CD4-positive, alpha-beta T cell (primary cell): ENCODE data around the gene KLHDC8B. TPM values are rescaled to one million over a fixed set of nuclear protein-coding genes. Genes with fewer than 3 reads are reported as not detected.

Experiments used
- ATAC-seq: fragments of 200-7000 bp; cut with Tn5 transposase; one replicate; pipeline ENCODE4 v1.10.0; 2022; ENCODE audit warnings: mild to moderate bottlenecking; ENCODE audit not compliant: poor library complexity
- CTCF ChIA-PET: fragments of 350-600 bp; sonication (Branson Sonifier 250); formaldehyde crosslinking; loops from one replicate; lab custom pipeline; 2021; ENCODE audit warnings: antibody characterized with exemption, inconsistent platforms; lab: Charles Lee
- POLR2A ChIA-PET: fragments of 350-600 bp; sonication (Branson Sonifier 250); formaldehyde crosslinking; loops from one replicate; lab custom pipeline; 2021; ENCODE audit warnings: antibody characterized with exemption, inconsistent platforms; lab: Charles Lee
- DNase-seq, 14 experiments: peaks; one replicate each; pipeline ENCODE4 v3.0.0-alpha.2; 2013 to 2020; ENCODE audit warnings: mixed read lengths in 2 of 14
- H3K27ac ChIP-seq, 2 donors: one replicate each; pipeline versions ENCODE4 v1.5.1 to v1.7.0; 2013; ENCODE audit warnings: low read length in 2 of 2, low read depth in 1 of 2, mild to moderate bottlenecking in 1 of 2
- H3K27me3 ChIP-seq, 2 experiments: 1 replicate in 1 of 2; 2 replicates in 1 of 2; pipeline versions ENCODE4 v1.6.1 to v1.7.0; 2013; ENCODE audit warnings: low read length in 2 of 2, control low read depth in 1 of 2, mild to moderate bottlenecking in 1 of 2, moderate library complexity in 1 of 2; ENCODE audit not compliant: insufficient read depth in 2 of 2, control insufficient read depth in 1 of 2
- H3K36me3 ChIP-seq: one replicate; pipeline ENCODE4 v1.6.1; 2013; ENCODE audit warnings: low read length, control low read depth; ENCODE audit not compliant: insufficient read depth
- H3K4me1 ChIP-seq: one replicate; pipeline ENCODE4 v1.6.1; 2013; ENCODE audit warnings: low read length, control low read depth; ENCODE audit not compliant: insufficient read depth
- H3K4me3 ChIP-seq: one replicate; pipeline ENCODE4 v1.5.1; 2013; ENCODE audit warnings: mild to moderate bottlenecking, low read length, moderate library complexity
- H3K9me3 ChIP-seq, 2 experiments: 1 replicate in 1 of 2; 2 replicates in 1 of 2; pipeline versions ENCODE4 v1.6.1 to v1.7.0; 2013; ENCODE audit warnings: low read length in 2 of 2, mild to moderate bottlenecking in 2 of 2, control low read depth in 1 of 2, moderate library complexity in 1 of 2; ENCODE audit not compliant: control insufficient read depth in 1 of 2, insufficient read depth in 1 of 2
- H3K27ac Mint-ChIP-seq: one replicate; pipeline ENCODE4 v1.8.0; 2020; ENCODE audit warnings: mixed read lengths
- H3K27me3 Mint-ChIP-seq: one replicate; pipeline ENCODE4 v1.8.0; 2021; ENCODE audit warnings: mixed read lengths
- H3K36me3 Mint-ChIP-seq: one replicate; pipeline ENCODE4 v1.8.0; 2021; ENCODE audit warnings: low read depth, mixed read lengths
- H3K4me1 Mint-ChIP-seq: one replicate; pipeline ENCODE4 v1.8.0; 2021; ENCODE audit warnings: low read depth, mixed read lengths
- H3K4me3 Mint-ChIP-seq: one replicate; pipeline ENCODE4 v1.8.0; 2020; ENCODE audit warnings: mild to moderate bottlenecking, mixed read lengths
- H3K9me3 Mint-ChIP-seq: one replicate; pipeline ENCODE4 v1.8.0; 2020; ENCODE audit warnings: mixed read lengths
- CTCF ChIP-seq: fragments of 200-600 bp; IDR thresholded peaks from one replicate; pipeline ENCODE4 v1.8.0; 2022; ENCODE audit warnings: antibody characterized with exemption, mild to moderate bottlenecking
- intact Hi-C, 2 experiments: fragments of 100-400 bp; cut with DNase I in 1 of 2; cut with micrococcal nuclease in 1 of 2; formaldehyde crosslinking; loops; one replicate each; pipeline versions ENCODE4 v1.15.1 to v1.9.0; 2023 to 2025; cut with DNase I, micrococcal nuclease
- total RNA-seq, 174 experiments: library from RNA in 2 of 174; stranded (reverse) in 2 of 174; gene quantifications; one replicate each; pipeline ENCODE4 v1.2.3 and lab custom pipeline; 2021 to 2026

The KLHDC8B gene
- total RNA-seq, 2 experiments from 2014 or later: 1.2 to 1.6 TPM

DNA sequence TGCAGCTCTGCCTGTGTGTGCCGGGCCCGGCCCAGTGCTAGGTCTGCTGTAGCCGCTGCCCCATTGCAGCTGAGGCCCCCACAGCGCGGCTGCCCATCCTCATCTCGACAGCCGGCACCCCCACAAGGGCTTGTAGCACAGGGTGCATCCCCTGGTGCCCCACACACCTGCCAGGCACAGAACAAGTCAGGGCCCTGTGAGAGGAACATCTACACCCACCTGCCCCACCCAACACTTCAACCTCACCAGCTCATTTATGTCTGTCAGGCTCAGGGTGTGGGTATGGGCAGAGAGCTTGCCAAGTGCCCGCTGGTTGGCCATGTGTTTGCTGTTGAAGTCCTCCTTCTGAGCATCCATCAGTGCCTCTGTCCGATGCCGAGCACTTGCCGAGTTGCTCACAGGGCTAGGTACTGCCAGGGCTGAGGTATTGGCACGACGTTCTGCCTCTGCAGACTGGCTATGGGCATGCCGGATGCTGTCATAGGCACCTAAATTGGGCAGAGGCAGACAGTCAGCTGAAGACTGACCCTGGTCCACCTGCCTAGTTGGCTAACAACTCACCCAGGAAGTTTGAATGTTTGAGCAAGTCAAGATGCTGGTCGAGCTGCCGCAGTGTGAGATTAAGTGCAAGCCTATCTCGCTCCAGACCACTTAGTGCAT lies 48.4 kb upstream of the KLHDC8B start:
- H3K36me3 Mint-ChIP-seq: peaks cover 14% of the 10 kb centered on the region
- peak overlapping the region; percentile 51 for H3K4me3 Mint-ChIP-seq
- H3K9me3 Mint-ChIP-seq: no peaks in the 10 kb centered on the region
- H3K27ac ChIP-seq: no peak overlapping the region
- CTCF ChIA-PET: no interaction called here
- intact Hi-C loops: loop anchor here in 1 of 2 experiments (1.0 to 10.0 kb wide), 3 partner anchors 37 to 552 kb away; partner anchors contain the start of genes APEH and NDUFAF3
- peaks cover 23% of the 10 kb centered on the region for H3K4me1 Mint-ChIP-seq
- no peak for TF ChIP-seq CTCF
- POLR2A ChIA-PET: no interaction called here
- H3K27me3 Mint-ChIP-seq: no peaks in the 10 kb centered on the region
- no peak overlapping the region for H3K27ac Mint-ChIP-seq
- no peaks in the 10 kb centered on the region for H3K9me3 ChIP-seq
- no peaks in the 10 kb centered on the region for H3K27me3 ChIP-seq
- peak in 1 of 14 experiments; percentile 17 for DNase-seq
- peaks cover 9% of the 10 kb centered on the region for H3K36me3 ChIP-seq
- H3K4me1 ChIP-seq: peaks cover 30% of the 10 kb centered on the region
- no peak overlapping the region for H3K4me3 ChIP-seq
- ATAC-seq: no peak

GRCh38 chr3:49123687-49124086 lies 47.7 kb upstream of the KLHDC8B start:
- Histone ChIP-seq H3K4me1 (peaks cover 27% of the 10 kb centered on the region), H3K4me3 (no peak overlapping the region), H3K9me3 (no peaks in the 10 kb centered on the region), H3K27ac (no peak overlapping the region), H3K36me3 (peaks cover 5% of the 10 kb centered on the region), H3K27me3 (no peaks in the 10 kb centered on the region)
- no peak for DNase-seq
- Mint-ChIP-seq H3K9me3 (no peaks in the 10 kb centered on the region), H3K4me3 (no peak overlapping the region), H3K27ac (no peak overlapping the region), H3K36me3 (peaks cover 12% of the 10 kb centered on the region), H3K27me3 (no peaks in the 10 kb centered on the region), H3K4me1 (peaks cover 23% of the 10 kb centered on the region)
- TF ChIP-seq CTCF: no peak
- ChIA-PET POLR2A (no interaction called here), CTCF (interaction anchor here (0.7 kb wide), 1 partner anchor 29 kb away, joined by 3 read pairs; no protein-coding TSS in a partner anchor)
- intact Hi-C loops: loop anchor here in 1 of 2 experiments (1.0 to 10.0 kb wide), 3 partner anchors 37 to 551 kb away; partner anchors contain the start of genes APEH and NDUFAF3
- no peak for ATAC-seq

GRCh38 chr3:49124203-49124602 lies 47.2 kb upstream of the KLHDC8B start:
- POLR2A ChIA-PET: no interaction called here
- CTCF ChIA-PET: interaction anchor here (0.7 kb wide), 1 partner anchor 30 kb away, joined by 3 read pairs; no protein-coding TSS in a partner anchor
- no peak for TF ChIP-seq CTCF

More at GRCh38 chr3:49124203-49124602, 47.2 kb upstream of the KLHDC8B start:
- Histone ChIP-seq H3K36me3 (no peaks in the 10 kb centered on the region), H3K27me3 (no peaks in the 10 kb centered on the region), H3K27ac (no peak overlapping the region), H3K4me3 (no peak overlapping the region), H3K9me3 (no peaks in the 10 kb centered on the region), H3K4me1 (peaks cover 22% of the 10 kb centered on the region)
- DNase-seq (no peak), ATAC-seq (no peak)
- H3K9me3 Mint-ChIP-seq: no peaks in the 10 kb centered on the region
- H3K4me1 Mint-ChIP-seq: peaks cover 19% of the 10 kb centered on the region
- H3K27me3 Mint-ChIP-seq: no peaks in the 10 kb centered on the region
- intact Hi-C loops: loop anchor here in 1 of 2 experiments (5.0 to 10.0 kb wide), 2 partner anchors 102 to 551 kb away; partner anchors contain the start of genes APEH and NDUFAF3
- H3K36me3 Mint-ChIP-seq: peaks cover 7% of the 10 kb centered on the region
- no peak overlapping the region for H3K4me3 Mint-ChIP-seq
- no peak overlapping the region for H3K27ac Mint-ChIP-seq
